NCI-H2227 (cell line): Measurements from ENCODE around the gene IPCEF1.
"Not testable (repeated sequence)": the region's sequence is repeated elsewhere in the genome, so short reads cannot be mapped to it uniquely, and the experiment has no call there.

ENCODE experiments used
- DNase-seq: peaks from one replicate; lab custom pipeline; 2025; ENCODE audit not compliant: unreplicated experiment; lab: John Stamatoyannopoulos, UW

IPCEF1 gene

GRCh38 chr6:154227862-154228520 lies 128.6 kb downstream of the IPCEF1 start:
- DNase-seq = no peak

- DNase-seq = no peak
Measured at GRCh38 chr6:154226461-154226860, 130.1 kb downstream of the IPCEF1 start.

DNA sequence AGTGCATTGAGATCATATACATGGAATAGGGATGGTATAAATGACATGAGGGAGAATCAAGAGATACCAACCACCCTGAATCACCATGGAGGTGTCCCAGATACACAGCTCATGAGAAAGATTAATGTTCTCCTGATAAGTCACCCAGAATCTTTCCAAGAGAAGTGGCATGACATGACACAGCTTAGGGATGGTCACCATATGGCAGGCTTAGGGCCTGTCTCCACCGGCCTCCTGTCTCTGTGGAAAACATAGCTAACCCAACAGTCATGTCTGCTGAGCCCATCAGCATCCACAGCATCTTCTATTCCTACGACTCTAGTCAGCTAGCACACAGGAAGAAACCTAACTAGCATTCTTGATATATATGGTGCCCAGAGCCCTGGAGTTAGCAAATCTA lies 133.3 kb downstream of the IPCEF1 start:
- no peak for DNase-seq

GRCh38 chr6:154222716-154223115 lies 133.9 kb downstream of the IPCEF1 start:
- no peak for DNase-seq

- DNase-seq = no peak
Measured at GRCh38 chr6:154219250-154219649, 137.4 kb downstream of the IPCEF1 start.

GRCh38 chr6:154218787-154219186 lies 137.8 kb downstream of the IPCEF1 start:
- no peak for DNase-seq

DNA sequence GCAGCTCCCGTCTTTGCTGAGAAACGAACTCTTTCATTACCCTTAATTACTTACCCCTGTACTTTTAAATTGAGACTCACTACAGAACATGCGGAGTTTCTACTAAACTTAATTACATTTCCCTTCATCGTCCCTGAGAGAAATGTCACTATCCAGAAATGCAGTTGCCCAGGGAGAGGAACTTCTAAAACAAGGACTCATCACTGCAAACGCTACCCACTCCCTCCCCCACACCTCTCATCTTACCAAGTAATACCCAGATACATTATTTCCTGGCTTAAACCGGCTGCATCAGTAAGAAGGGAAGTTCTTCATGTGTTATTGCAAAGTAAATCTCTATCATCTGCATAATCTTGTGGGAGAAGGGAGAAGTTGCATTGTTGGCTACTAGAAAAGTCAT lies 138.3 kb downstream of the IPCEF1 start:
- no peak for DNase-seq

DNA sequence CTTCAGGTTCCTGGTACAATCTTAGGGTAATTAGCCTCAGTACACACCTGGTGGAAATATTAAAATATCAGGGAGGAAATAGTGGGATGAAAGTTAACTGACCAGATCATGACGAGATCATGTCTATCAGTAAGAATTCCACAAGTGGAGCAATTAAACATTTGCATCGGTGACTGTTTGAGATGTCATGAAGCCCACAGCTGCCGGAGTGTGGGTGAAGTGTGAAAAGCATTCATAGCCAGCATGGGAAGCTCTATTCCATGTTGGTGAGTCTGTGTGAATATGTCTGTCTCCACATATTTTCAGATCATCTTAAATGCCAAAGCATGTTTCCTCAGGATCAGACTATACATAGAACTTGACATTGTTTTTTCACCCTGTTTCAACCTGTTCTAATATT lies 142.8 kb downstream of the IPCEF1 start:
- no peak for DNase-seq

GRCh38 chr6:154210678-154211077 lies 145.9 kb downstream of the IPCEF1 start:
- no peak for DNase-seq

DNA sequence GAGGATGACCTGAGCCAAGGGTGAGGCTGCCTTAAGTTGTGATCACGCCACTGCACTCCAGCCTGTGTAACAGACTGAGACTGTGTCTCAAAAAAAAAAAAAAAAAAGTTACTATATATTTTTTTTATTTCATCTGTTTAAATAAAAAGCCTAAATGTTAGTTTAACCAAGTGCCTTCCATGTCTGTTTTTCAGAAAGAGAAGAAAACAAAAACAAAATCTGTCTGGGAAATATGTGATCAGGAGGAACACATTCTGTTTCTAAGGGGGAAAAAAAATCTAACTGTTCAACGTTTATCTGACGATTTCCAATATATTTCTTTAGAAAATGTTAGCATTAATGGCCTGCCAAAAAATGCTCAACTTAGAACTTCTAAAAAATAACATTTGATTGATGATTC lies 147.0 kb downstream of the IPCEF1 start:
- DNase-seq = no peak

DNA sequence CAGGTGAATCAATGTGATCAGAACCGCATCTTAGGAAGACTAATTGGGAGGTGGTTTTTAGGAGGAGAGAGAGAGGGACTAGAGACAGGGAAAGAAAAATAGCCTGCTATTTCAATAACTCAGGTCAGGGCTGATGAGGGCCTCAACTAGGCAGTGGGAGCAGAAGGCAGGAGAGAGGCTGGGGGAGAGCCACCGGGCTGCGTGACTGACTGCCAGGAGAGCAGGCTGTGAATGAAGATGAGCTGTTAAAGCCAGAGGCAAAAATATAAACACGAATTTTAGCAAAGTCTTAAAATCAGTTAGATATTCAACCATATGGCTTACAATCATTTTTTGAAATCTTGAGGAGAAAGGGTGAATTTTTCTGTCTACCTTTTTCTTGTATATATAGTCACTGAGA lies 149.6 kb downstream of the IPCEF1 start:
- DNase-seq = no peak

DNA sequence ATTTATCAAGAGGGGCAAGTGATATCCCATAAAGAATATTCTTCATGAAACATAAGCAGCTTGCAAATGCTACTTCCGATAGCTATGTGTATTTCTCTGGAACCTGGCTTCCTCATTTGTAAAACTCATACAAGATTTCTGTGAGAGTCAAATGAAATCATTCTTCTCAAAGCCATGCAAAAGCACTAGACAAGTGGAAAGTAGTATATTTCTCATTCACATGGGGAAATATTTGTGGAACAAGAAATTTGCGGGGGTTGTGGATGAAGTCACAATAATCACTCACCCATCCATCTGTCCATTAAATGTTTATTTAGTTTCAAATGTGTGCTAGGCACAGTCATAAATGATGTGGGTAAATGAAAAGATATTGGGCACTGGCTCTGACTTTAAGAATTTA lies 150.5 kb downstream of the IPCEF1 start:
- DNase-seq = no peak

DNA sequence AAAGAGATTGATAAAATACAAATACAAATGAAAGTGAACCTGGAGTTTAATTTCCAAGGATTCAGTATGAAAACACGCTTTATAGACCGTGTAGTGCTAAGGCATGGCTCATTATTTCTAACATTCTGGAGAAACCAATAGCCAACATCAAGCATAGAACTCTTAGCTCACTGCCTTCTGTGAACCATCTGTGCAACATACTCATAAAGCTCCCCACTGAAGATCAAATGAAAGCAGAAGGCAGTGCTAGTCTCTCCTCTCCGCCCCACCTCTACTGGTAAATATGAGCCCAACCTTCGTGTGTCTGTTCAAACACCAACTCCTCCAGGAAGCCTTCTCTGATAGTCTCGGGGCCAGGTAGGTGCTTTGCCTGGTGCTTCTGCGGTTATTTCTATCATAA lies 153.6 kb downstream of the IPCEF1 start:
- DNase-seq = no peak

GRCh38 chr6:154202339-154202738 lies 154.3 kb downstream of the IPCEF1 start:
- no peak for DNase-seq

- not testable (repeated sequence) for DNase-seq
Measured at GRCh38 chr6:154201688-154202087, 154.9 kb downstream of the IPCEF1 start.

- DNase-seq = no peak
Measured at GRCh38 chr6:154197196-154197860, 159.3 kb downstream of the IPCEF1 start.

- no peak for DNase-seq
Measured at GRCh38 chr6:154196333-154196885, 160.2 kb downstream of the IPCEF1 start.

DNA sequence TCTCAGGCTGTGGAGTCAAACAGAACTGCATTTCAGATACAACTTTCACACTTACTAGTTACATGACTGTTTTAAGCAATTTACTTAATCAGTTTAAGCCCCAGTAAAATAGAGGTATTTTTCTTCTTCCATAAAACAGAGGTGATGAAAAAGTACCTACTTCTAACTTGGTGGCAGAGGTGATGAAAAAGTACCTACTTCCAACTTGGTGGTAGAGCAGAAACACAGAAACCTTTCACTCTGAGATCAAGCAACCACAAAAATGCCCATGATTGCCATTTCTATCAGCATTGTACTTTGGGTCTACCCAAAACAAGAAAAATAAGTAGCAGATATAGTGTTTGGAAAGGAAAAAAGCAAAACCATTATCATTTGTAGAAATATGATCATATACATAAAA lies 168.9 kb downstream of the IPCEF1 start:
- DNase-seq = no peak

- no peak for DNase-seq
Measured at GRCh38 chr6:154187203-154187602, 169.4 kb downstream of the IPCEF1 start.

GRCh38 chr6:154179434-154179833 lies 177.2 kb downstream of the IPCEF1 start:
- no peak for DNase-seq

GRCh38 chr6:154172393-154172792 lies 184.2 kb downstream of the IPCEF1 start:
- DNase-seq = not testable (repeated sequence)

GRCh38 chr6:154170106-154170505 lies 186.5 kb downstream of the IPCEF1 start:
- no peak for DNase-seq
